Peyer's patch (tissue), 4 donors: ENCODE results near the gene NHERF1.

ENCODE experiments used
- POLR2A ChIP-seq, 2 donors: fragments of 450-650 bp; IDR thresholded peaks; one replicate each; pipeline ENCODE4 v1.5.1; 2017; ENCODE audit warnings: antibody characterized with exemption in 2 of 2, mild to moderate bottlenecking in 2 of 2, moderate library complexity in 2 of 2
- TF ChIP-seq, protein P1 (sequence below), 6 experiments: fragments of 450-650 bp in 4 of 6; fragments of 200-600 bp in 2 of 6; sonication (generic) in 1 of 6; IDR thresholded peaks; one replicate each; pipeline ENCODE4 v1.5.1; 2017 to 2019; ENCODE audit warnings: antibody characterized with exemption in 6 of 6, mild to moderate bottlenecking in 3 of 6, moderate library complexity in 1 of 6

DNA sequence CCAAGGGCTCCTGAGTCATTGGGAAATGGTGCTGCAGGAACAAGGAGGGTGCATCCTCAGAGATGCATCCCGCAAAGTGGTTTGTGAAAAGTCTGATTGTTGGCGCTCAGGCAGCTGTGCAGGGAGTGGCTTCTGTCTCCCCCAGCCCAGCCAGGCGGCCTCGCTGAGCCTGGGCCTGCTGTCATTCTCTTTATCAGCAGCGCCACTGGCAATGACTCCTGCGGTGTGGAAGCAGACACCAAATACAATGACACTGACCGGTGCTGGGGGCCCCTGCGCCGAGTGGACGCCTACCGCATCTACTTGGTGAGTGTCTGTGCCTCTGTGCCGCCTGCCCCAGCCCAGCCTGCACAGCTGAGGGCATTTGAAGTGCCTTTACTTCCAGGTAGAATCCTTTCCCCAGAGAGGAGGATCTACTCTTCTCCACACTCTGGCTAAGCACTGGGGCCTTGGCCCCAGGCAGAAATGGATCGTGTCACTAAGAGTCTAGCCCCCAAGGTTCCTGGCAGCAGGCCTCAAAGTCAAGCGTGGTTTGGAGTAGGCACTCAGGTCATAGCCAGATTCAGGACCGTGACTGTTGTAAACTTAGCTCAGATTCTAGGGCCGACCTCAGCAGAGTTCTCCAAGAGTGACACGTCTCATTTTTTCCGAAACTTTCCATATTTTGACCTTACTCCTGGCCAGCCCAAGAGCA lies 47.0 kb downstream of the NHERF1 start:
- TF ChIP-seq, protein P1, sequence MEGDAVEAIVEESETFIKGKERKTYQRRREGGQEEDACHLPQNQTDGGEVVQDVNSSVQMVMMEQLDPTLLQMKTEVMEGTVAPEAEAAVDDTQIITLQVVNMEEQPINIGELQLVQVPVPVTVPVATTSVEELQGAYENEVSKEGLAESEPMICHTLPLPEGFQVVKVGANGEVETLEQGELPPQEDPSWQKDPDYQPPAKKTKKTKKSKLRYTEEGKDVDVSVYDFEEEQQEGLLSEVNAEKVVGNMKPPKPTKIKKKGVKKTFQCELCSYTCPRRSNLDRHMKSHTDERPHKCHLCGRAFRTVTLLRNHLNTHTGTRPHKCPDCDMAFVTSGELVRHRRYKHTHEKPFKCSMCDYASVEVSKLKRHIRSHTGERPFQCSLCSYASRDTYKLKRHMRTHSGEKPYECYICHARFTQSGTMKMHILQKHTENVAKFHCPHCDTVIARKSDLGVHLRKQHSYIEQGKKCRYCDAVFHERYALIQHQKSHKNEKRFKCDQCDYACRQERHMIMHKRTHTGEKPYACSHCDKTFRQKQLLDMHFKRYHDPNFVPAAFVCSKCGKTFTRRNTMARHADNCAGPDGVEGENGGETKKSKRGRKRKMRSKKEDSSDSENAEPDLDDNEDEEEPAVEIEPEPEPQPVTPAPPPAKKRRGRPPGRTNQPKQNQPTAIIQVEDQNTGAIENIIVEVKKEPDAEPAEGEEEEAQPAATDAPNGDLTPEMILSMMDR (IDR thresholded peaks at IDR 0.05): no peak
- no peak for TF ChIP-seq POLR2A (IDR thresholded peaks at IDR 0.05)
